H1 (cell line): ENCODE data around the gene POMP. TPM values are rescaled to one million over a fixed set of nuclear protein-coding genes. Genes with fewer than 3 reads are reported as not detected.

Experiments
- CTCF ChIA-PET: fragments of 300-600 bp; sonication (Branson Sonifier 250); formaldehyde crosslinking; loops from one replicate; lab custom pipeline; 2021; ENCODE audit not compliant: partially characterized antibody; lab: Charles Lee
- POLR2A ChIA-PET: fragments of 300-600 bp; sonication (Branson Sonifier 250); formaldehyde crosslinking; loops from one replicate; lab custom pipeline; 2021; ENCODE audit warnings: inconsistent platforms; ENCODE audit not compliant: partially characterized antibody; lab: Charles Lee
- DNase-seq, 2 experiments: peaks; one replicate each; pipeline versions ENCODE4 v3.0.0 to v3.0.0-alpha.2; 2010 to 2022; ENCODE audit warnings: low spot score in 2 of 2, low read depth in 1 of 2, mixed read lengths in 1 of 2
- FAIRE-seq: peaks from 2 replicates; lab custom pipeline; 2011; peaks lifted over from hg19 to GRCh38; lab: Jason Lieb, UNC
- H2AFZ ChIP-seq: 2 replicates; pipeline ENCODE4 v1.8.1; 2012; ENCODE audit warnings: low read length, inconsistent platforms
- H2AK5ac ChIP-seq: 2 replicates; pipeline ENCODE4 v1.6.1; 2013; ENCODE audit warnings: low read depth, low read length
- H2BK120ac ChIP-seq: replicated peaks from 2 replicates; pipeline ENCODE3; 2013; ENCODE audit warnings: low read depth, low read length, inconsistent platforms
- H2BK12ac ChIP-seq: 2 replicates; pipeline ENCODE4 v1.6.1; 2013; ENCODE audit warnings: low read depth, low read length
- H2BK15ac ChIP-seq: 2 replicates; pipeline ENCODE4 v1.6.1; 2013; ENCODE audit warnings: low read length
- H2BK20ac ChIP-seq: 2 replicates; pipeline ENCODE4 v1.6.1; 2013; ENCODE audit warnings: low read length
- H2BK5ac ChIP-seq: 2 replicates; pipeline ENCODE4 v1.6.1; 2013; ENCODE audit warnings: low read depth, low read length
- H3K14ac ChIP-seq: 2 replicates; pipeline ENCODE4 v1.6.1; 2013; ENCODE audit warnings: inconsistent platforms; ENCODE audit not compliant: insufficient read length
- H3K18ac ChIP-seq: 2 replicates; pipeline ENCODE4 v1.6.1; 2013; ENCODE audit warnings: low read length; ENCODE audit errors: extremely low read depth
- H3K23ac ChIP-seq: 2 replicates; pipeline ENCODE4 v1.6.1; 2013; ENCODE audit warnings: inconsistent platforms; ENCODE audit not compliant: insufficient read length
- H3K23me2 ChIP-seq: 2 replicates; pipeline ENCODE4 v1.6.1; 2013; ENCODE audit warnings: low read depth, low read length
- H3K27ac ChIP-seq: 2 replicates; pipeline ENCODE4 v1.6.1; 2011; ENCODE audit warnings: low read depth, low read length, inconsistent platforms
- H3K27me3 ChIP-seq, 4 experiments: replicated peaks in 1 of 4; 1 replicate in 1 of 4; 2 replicates in 3 of 4; pipeline versions ENCODE4 v1.6.1 to v1.8.1; 2011 to 2013; ENCODE audit warnings: low read length in 3 of 4, mild to moderate bottlenecking in 3 of 4, inconsistent platforms in 2 of 4, mixed read lengths in 2 of 4, moderate library complexity in 1 of 4; ENCODE audit not compliant: control insufficient read depth in 3 of 4, insufficient read depth in 3 of 4; ENCODE audit errors: extremely low read depth in 1 of 4
- H3K36me3 ChIP-seq, 4 experiments: 2 replicates each; pipeline versions ENCODE4 v1.6.1 to v1.8.1; 2011 to 2013; ENCODE audit warnings: mild to moderate bottlenecking in 4 of 4, low read length in 3 of 4, moderate library complexity in 2 of 4, control low read depth in 1 of 4, inconsistent platforms in 1 of 4; ENCODE audit not compliant: insufficient read depth in 4 of 4, control insufficient read depth in 2 of 4
- H3K4ac ChIP-seq: replicated peaks from 2 replicates; pipeline ENCODE3; 2013; ENCODE audit warnings: low read length, low read depth, mixed read lengths, inconsistent platforms; ENCODE audit not compliant: insufficient read length
- H3K4me1 ChIP-seq, 4 experiments: replicated peaks in 1 of 4; 1 replicate in 1 of 4; 2 replicates in 3 of 4; pipeline versions ENCODE4 v1.6.1 to v1.8.1; 2011 to 2013; ENCODE audit warnings: low read length in 3 of 4, inconsistent platforms in 2 of 4, mixed read lengths in 1 of 4; ENCODE audit not compliant: insufficient read depth in 4 of 4, control insufficient read depth in 3 of 4
- H3K4me2 ChIP-seq, 2 experiments: 2 replicates each; pipeline versions ENCODE4 v1.6.1 to v1.8.1; 2011 to 2013; ENCODE audit warnings: low read depth in 2 of 2, low read length in 2 of 2, control low read depth in 1 of 2, inconsistent platforms in 1 of 2, mild to moderate bottlenecking in 1 of 2; ENCODE audit not compliant: insufficient read depth in 1 of 2
- H3K4me3 ChIP-seq, 4 experiments: fragments of 200-600, 300-600 bp in 1 of 4; sonication (generic), shearing (Covaris generic), sonication (Bioruptor Twin) in 1 of 4; 2 replicates each; pipeline versions ENCODE4 v1.5.1 to v1.8.1; 2011 to 2016; ENCODE audit warnings: low read length in 4 of 4, low read depth in 3 of 4, control low read depth in 2 of 4, inconsistent platforms in 2 of 4, mild to moderate bottlenecking in 2 of 4, mixed read lengths in 1 of 4, moderate library complexity in 1 of 4; ENCODE audit not compliant: insufficient read depth in 2 of 4; ENCODE audit errors: extremely low read depth in 1 of 4
- H3K56ac ChIP-seq: replicated peaks from 2 replicates; pipeline ENCODE3; 2013; ENCODE audit warnings: low read depth, mild to moderate bottlenecking, mixed read lengths, low read length, inconsistent platforms; ENCODE audit not compliant: insufficient read length
- H3K79me1 ChIP-seq: 2 replicates; pipeline ENCODE4 v1.6.1; 2013; ENCODE audit warnings: low read depth, low read length, control low read depth
- H3K79me2 ChIP-seq, 2 experiments: 2 replicates each; pipeline versions ENCODE4 v1.6.1 to v1.8.1; 2012 to 2013; ENCODE audit warnings: low read length in 2 of 2, mild to moderate bottlenecking in 2 of 2, inconsistent platforms in 1 of 2; ENCODE audit not compliant: insufficient read depth in 2 of 2, control insufficient read depth in 1 of 2
- H3K9ac ChIP-seq, 4 experiments: replicated peaks in 1 of 4; 1 replicate in 1 of 4; 2 replicates in 3 of 4; pipeline versions ENCODE4 v1.6.1 to v1.8.1; 2011 to 2013; ENCODE audit warnings: low read depth in 3 of 4, low read length in 3 of 4, control low read depth in 2 of 4, mild to moderate bottlenecking in 2 of 4, moderate library complexity in 2 of 4, inconsistent platforms in 1 of 4; ENCODE audit errors: extremely low read depth in 1 of 4
- H3K9me3 ChIP-seq, 2 experiments: 2 replicates each; pipeline versions ENCODE4 v1.6.1 to v1.8.1; 2012 to 2013; ENCODE audit warnings: mild to moderate bottlenecking in 2 of 2, moderate library complexity in 2 of 2, control low read depth in 1 of 2, inconsistent platforms in 1 of 2, low read depth in 1 of 2, low read length in 1 of 2, mixed read lengths in 1 of 2; ENCODE audit not compliant: insufficient read depth in 2 of 2
- H4K20me1 ChIP-seq, 2 experiments: replicated peaks in 1 of 2; 2 replicates each; pipeline versions ENCODE3 to v1.8.1; 2011 to 2013; ENCODE audit warnings: inconsistent platforms in 2 of 2, low read length in 2 of 2, mild to moderate bottlenecking in 1 of 2; ENCODE audit not compliant: insufficient read depth in 2 of 2, control insufficient read depth in 1 of 2
- H4K5ac ChIP-seq: 2 replicates; pipeline ENCODE4 v1.6.1; 2013; ENCODE audit warnings: low read length, low read depth, mixed read lengths, inconsistent platforms; ENCODE audit not compliant: insufficient read length
- H4K8ac ChIP-seq: 2 replicates; pipeline ENCODE4 v1.8.0; 2013; ENCODE audit warnings: mild to moderate bottlenecking, moderate library complexity, low read length, inconsistent platforms; ENCODE audit not compliant: insufficient read depth; ENCODE audit errors: extremely low read depth
- H4K91ac ChIP-seq: replicated peaks from 2 replicates; pipeline ENCODE3; 2013; ENCODE audit warnings: low read length, mixed read lengths, inconsistent platforms; ENCODE audit not compliant: insufficient read length
- CREB1 ChIP-seq: IDR thresholded peaks from 2 replicates; pipeline ENCODE4 v1.6.1; 2012; ENCODE audit warnings: inconsistent platforms
- HDAC6 ChIP-seq: IDR thresholded peaks from one replicate; pipeline ENCODE4 v1.7.1; 2012; ENCODE audit warnings: low read depth, mild to moderate bottlenecking, inconsistent platforms, low read length, moderate library complexity
- POU5F1 ChIP-seq: IDR thresholded peaks from 2 replicates; pipeline ENCODE4 v1.6.1; 2011; ENCODE audit warnings: low read depth, mild to moderate bottlenecking, low read length, moderate library complexity
- WGBS, 2 experiments: shearing (Covaris generic) in 1 of 2; methylation state at CpG; one replicate each; pipeline versions ENCODE4 v1.1.6 to v1.1.7; 2013 to 2015; ENCODE audit warnings: low lambda C conversion rate in 2 of 2, mixed read lengths in 2 of 2, inconsistent platforms in 1 of 2, low coverage in 1 of 2, missing lambda C conversion rate in 1 of 2; ENCODE audit not compliant: insufficient replicate concordance in 2 of 2, insufficient coverage in 1 of 2, insufficient read length in 1 of 2; ENCODE audit errors: extremely low coverage in 1 of 2, missing lambda C conversion rate in 1 of 2; 5-methylcytosine and 5-hydroxymethylcytosine counted together
- polyA plus RNA-seq, 7 experiments: library from polyadenylated mRNA; depleted of rRNA in 3 of 7; stranded (reverse) in 5 of 7; unstranded in 2 of 7; fragments of >200 nt in 5 of 7; fragments of 200-250 nt in 2 of 7; gene quantifications; 1 replicate in 5 of 7; 2 replicates in 1 of 7; 4 replicates in 1 of 7; pipeline versions ENCODE4 v1.2.1 to v1.2.3, GENCODE V29; 2011 to 2013; ENCODE audit warnings: missing spikeins in 2 of 7, mixed read lengths in 2 of 7
- total RNA-seq: library from RNA; stranded (reverse); fragmentation: NEBNext Ultra II Directional; extraction: Animal tissue kit (Norgen Biotek cat#: 25700); gene quantifications from 2 replicates; pipeline ENCODE4 v1.2.1, GENCODE V29; 2021

The POMP gene
- total and polyA plus RNA-seq, 2 of the 8 experiments (the other 6 are each of a cell fraction or from before 2014, with no cell fraction given): 38.4 to 115 TPM

DNA sequence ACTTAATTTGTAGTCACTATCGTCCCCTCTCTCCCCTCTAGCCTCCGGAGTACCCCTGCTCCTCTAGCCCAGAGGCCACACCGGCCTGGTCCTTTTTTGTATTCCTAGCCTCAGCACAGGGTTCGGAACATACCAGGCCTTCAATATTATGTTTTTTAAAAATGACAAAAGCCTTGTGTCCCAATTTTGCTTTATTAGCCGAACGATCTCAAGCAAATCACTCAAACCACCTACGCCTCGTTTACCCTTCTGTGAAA lies 463 bp upstream of the POMP start:
- Histone ChIP-seq H3K4me3 (peak overlapping the region; percentile 93 to 99 (median 95)), H2AFZ (peak overlapping the region; percentile 37; the same call in 1 of the 2 replicates), H4K91ac (no peak overlapping the region), H3K56ac (peak overlapping the region; percentile 32), H3K36me3 (peaks cover 9 to 12% (median 11%) of the 10 kb centered on the region in 4 experiments), H3K27me3 (no peaks in the 10 kb centered on the region), H2BK5ac (peak overlapping the region; percentile 76; the same call in 1 of the 2 replicates), H3K79me1 (peaks cover 5% of the 10 kb centered on the region), H3K4me2 (peak overlapping the region; percentile 80 to 82), H2BK15ac (no peak overlapping the region), H4K8ac (no peak overlapping the region), H3K23ac (no peak overlapping the region), H3K23me2 (no peaks in the 10 kb centered on the region), H2BK20ac (no peak overlapping the region), H2BK120ac (peak overlapping the region; percentile 75), H3K9me3 (no peaks in the 10 kb centered on the region), H4K5ac (no peak overlapping the region), H3K9ac (peak overlapping the region; percentile 63 to 93 (median 72)), H3K27ac (peak overlapping the region; percentile 65), H3K4ac (no peak overlapping the region), H3K4me1 (peaks cover 3 to 12% (median 8%) of the 10 kb centered on the region in 4 experiments; a peak in 6 of 7 replicates), H3K14ac (no peak overlapping the region), H4K20me1 (peaks cover 4 to 5% of the 10 kb centered on the region in 2 experiments), H3K18ac (no peak overlapping the region), H2AK5ac (0 out of 2 replicates have a peak overlapping the region, but pooled peaks have one; percentile 48), H2BK12ac (no peak overlapping the region), H3K79me2 (peaks cover 22 to 72% of the 10 kb centered on the region in 2 experiments)
- POLR2A ChIA-PET: interaction anchor here (1.0 to 1.4 kb wide), 4 partner anchors 46 to 334 kb away, joined by 3 read pairs; no protein-coding TSS in a partner anchor
- WGBS, 2 experiments: 6% methylated on average over 8 of the region's 8 CpGs; no CpG with 5 or more reads in 1 of the 2 experiments
- CTCF ChIA-PET: interaction anchor here (0.8 to 1.7 kb wide), 4 partner anchors 18 to 261 kb away, joined by 3 to 7 read pairs (median 4); no protein-coding TSS in a partner anchor
- DNase-seq (no peak), FAIRE-seq (no peak)
- TF ChIP-seq POU5F1 (no peak), CREB1 (no peak), HDAC6 (no peak)
